B cell (primary cell): ENCODE measurements around the gene PCSK4. TPM values are rescaled to one million over a fixed set of nuclear protein-coding genes. Genes with fewer than 3 reads are reported as not detected.
A peak's percentile ranks its signal among the peaks of the same experiment; 100 is the strongest.

Source experiments
- ATAC-seq: fragments of 200-7000 bp; cut with Tn5 transposase; one replicate; pipeline ENCODE4 v1.10.0; 2021; ENCODE audit warnings: low read depth, mild to moderate bottlenecking, moderate number of reproducible peaks, moderate library complexity
- CTCF ChIA-PET: fragments of 350-600 bp; sonication (Branson Sonifier 250); formaldehyde crosslinking; loops from one replicate; lab custom pipeline; 2021; ENCODE audit warnings: antibody characterized with exemption, inconsistent platforms; lab: Charles Lee
- POLR2A ChIA-PET: fragments of 350-600 bp; sonication (Branson Sonifier 250); formaldehyde crosslinking; loops from one replicate; lab custom pipeline; 2021; ENCODE audit warnings: antibody characterized with exemption; lab: Charles Lee
- DNase-seq: peaks from one replicate; pipeline ENCODE4 v3.0.0; 2013
- H2AFZ ChIP-seq: 2 replicates; pipeline ENCODE4 v1.6.1; 2012; ENCODE audit warnings: mild to moderate bottlenecking, low read depth, low read length; ENCODE audit not compliant: insufficient read depth, poor library complexity, severe bottlenecking
- H3K27ac ChIP-seq, 2 donors: 1 replicate in 1 of 2; 2 replicates in 1 of 2; pipeline ENCODE4 v1.5.1; 2012 to 2013; ENCODE audit warnings: low read length in 2 of 2, mild to moderate bottlenecking in 2 of 2, moderate library complexity in 1 of 2
- H3K27me3 ChIP-seq, 4 experiments: fragments of 200-600 bp in 1 of 4; sonication (generic) in 1 of 4; replicated peaks in 1 of 4; 1 replicate in 2 of 4; 2 replicates in 2 of 4; pipeline versions ENCODE4 v1.6.1 to v1.7.0; 2013 to 2016; ENCODE audit warnings: low read length in 3 of 4, mild to moderate bottlenecking in 2 of 4, mixed read lengths in 1 of 4, moderate library complexity in 1 of 4; ENCODE audit not compliant: insufficient read depth in 4 of 4, control insufficient read depth in 3 of 4; ENCODE audit errors: control extremely low read depth in 1 of 4
- H3K36me3 ChIP-seq, 2 experiments: replicated peaks in 1 of 2; 1 replicate in 1 of 2; 2 replicates in 1 of 2; pipeline versions ENCODE4 v1.6.1 to v1.7.1; 2013; ENCODE audit warnings: low read length in 1 of 2; ENCODE audit not compliant: insufficient read depth in 2 of 2, control insufficient read depth in 1 of 2; ENCODE audit errors: control extremely low read depth in 1 of 2, extremely low read depth in 1 of 2
- H3K4me1 ChIP-seq, 2 donors: fragments of 200-600 bp in 1 of 2; sonication (generic) in 1 of 2; 1 replicate in 1 of 2; 2 replicates in 1 of 2; pipeline versions ENCODE4 v1.5.1 to v1.6.1; 2013 to 2017; ENCODE audit warnings: low read length in 2 of 2; ENCODE audit not compliant: control insufficient read depth in 2 of 2, insufficient read depth in 2 of 2
- H3K4me2 ChIP-seq: replicated peaks from 2 replicates; pipeline ENCODE3; 2012; ENCODE audit warnings: mild to moderate bottlenecking, low read depth, low read length; ENCODE audit not compliant: poor library complexity, severe bottlenecking
- H3K4me3 ChIP-seq, 5 experiments: fragments of 200-600 bp in 1 of 5; sonication (generic) in 1 of 5; 1 replicate in 3 of 5; 2 replicates in 2 of 5; pipeline versions ENCODE4 v1.5.1 to v1.7.0; 2011 to 2016; ENCODE audit warnings: low read length in 4 of 5, mild to moderate bottlenecking in 4 of 5, low read depth in 2 of 5, control low read depth in 1 of 5, moderate library complexity in 1 of 5; ENCODE audit not compliant: insufficient read depth in 1 of 5; ENCODE audit errors: control extremely low read depth in 1 of 5, extremely low read depth in 1 of 5
- H3K79me2 ChIP-seq: fragments of 200-600 bp; sonication (generic); one replicate; pipeline ENCODE4 v1.6.0; 2016; ENCODE audit warnings: low read length; ENCODE audit not compliant: control insufficient read depth, insufficient read depth
- H3K9ac ChIP-seq: fragments of 200-600 bp; sonication (generic); 2 replicates; pipeline ENCODE4 v1.6.1; 2017; ENCODE audit warnings: mild to moderate bottlenecking, low read length, moderate library complexity
- H3K9me3 ChIP-seq, 3 donors: one replicate each; pipeline versions ENCODE4 v1.6.1 to v1.7.1; 2013; ENCODE audit warnings: low read length in 2 of 3; ENCODE audit not compliant: control insufficient read depth in 2 of 3, insufficient read depth in 1 of 3; ENCODE audit errors: control extremely low read depth in 1 of 3
- H4K20me1 ChIP-seq: 2 replicates; pipeline ENCODE4 v1.6.0; 2012; ENCODE audit warnings: mild to moderate bottlenecking, low read length; ENCODE audit not compliant: insufficient read depth, control insufficient read depth, poor library complexity, severe bottlenecking
- H3K27ac Mint-ChIP-seq: one replicate; pipeline ENCODE4 v1.8.0; 2021; ENCODE audit warnings: mixed read lengths
- H3K27me3 Mint-ChIP-seq: one replicate; pipeline ENCODE4 v1.8.0; 2021; ENCODE audit warnings: mixed read lengths
- H3K4me1 Mint-ChIP-seq: one replicate; pipeline ENCODE4 v1.8.0; 2021; ENCODE audit warnings: mixed read lengths
- H3K4me3 Mint-ChIP-seq: one replicate; pipeline ENCODE4 v1.8.0; 2021; ENCODE audit warnings: mixed read lengths
- H3K9me3 Mint-ChIP-seq: one replicate; pipeline ENCODE4 v1.8.0; 2022; ENCODE audit warnings: mixed read lengths; ENCODE audit not compliant: insufficient read depth
- EZH2 ChIP-seq: IDR thresholded peaks from 2 replicates; pipeline ENCODE4 v1.6.1; 2012; ENCODE audit warnings: borderline replicate concordance, low read depth, mild to moderate bottlenecking, moderate library complexity, low read length; ENCODE audit not compliant: insufficient read depth, poor library complexity, severe bottlenecking
- WGBS: methylation state at CpG from one replicate; pipeline ENCODE4 v1.1.5; 2013; ENCODE audit warnings: missing lambda C conversion rate; ENCODE audit not compliant: insufficient coverage; 5-methylcytosine and 5-hydroxymethylcytosine counted together
- intact Hi-C: fragments of 100-400 bp; cut with micrococcal nuclease; formaldehyde crosslinking; loops from one replicate; pipeline ENCODE4 v1.10.0; 2022
- polyA plus RNA-seq: library from polyadenylated mRNA; depleted of rRNA; stranded (reverse); fragments of >200 nt; gene quantifications from 2 replicates; pipeline ENCODE4 v1.2.3, GENCODE V29; 2012
- total RNA-seq, 2 donors: library from RNA; stranded (reverse); fragments of 120-200 nt in 1 of 2; gene quantifications; 1 replicate in 1 of 2; 2 replicates in 1 of 2; pipeline versions ENCODE4 v1.2.3 to v1.2.4, GENCODE V29; 2013 to 2022
- TF ChIP-seq, protein P1 (sequence below): fragments of 200-600 bp; IDR thresholded peaks from one replicate; pipeline ENCODE4 v1.8.0; 2022; ENCODE audit warnings: antibody characterized with exemption, mild to moderate bottlenecking

PCSK4 gene
- total and polyA plus RNA-seq, 2 donors (not counting 1 experiment from before 2014, with no cell fraction given) = 1.1 to 1.3 TPM

DNA sequence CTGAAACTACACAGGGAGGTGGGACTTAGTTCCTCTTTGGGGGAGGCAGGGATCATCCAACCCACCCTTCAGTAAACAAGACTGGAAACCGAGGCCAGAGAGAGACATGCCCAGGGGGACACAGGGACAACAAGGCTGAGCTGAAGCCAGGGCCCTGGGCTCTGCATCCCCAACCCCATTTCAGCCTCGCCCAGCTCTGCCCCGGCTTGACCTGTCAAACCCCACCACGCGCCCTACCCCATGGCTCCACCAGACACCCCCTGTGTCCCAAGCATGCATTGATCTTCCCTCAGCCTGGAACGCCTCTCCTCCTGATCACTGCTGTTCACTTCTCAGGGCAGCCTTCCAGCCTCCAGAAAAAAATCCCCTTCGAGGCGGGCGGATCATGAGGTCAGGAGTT is 42.2 kb downstream of the PCSK4 start:
- Histone ChIP-seq H3K27ac (no peak overlapping the region), H3K4me2 (no peak overlapping the region), H3K9ac (no peak overlapping the region), H3K9me3 (peaks cover 0 to 29% (median 0%) of the 10 kb centered on the region in 3 donors), H4K20me1 (peaks cover 34% of the 10 kb centered on the region), H2AFZ (no peak overlapping the region), H3K4me1 (peaks cover 19 to 33% of the 10 kb centered on the region in 2 donors), H3K4me3 (no peak overlapping the region), H3K79me2 (no peaks in the 10 kb centered on the region), H3K36me3 (no peaks in the 10 kb centered on the region), H3K27me3 (peaks cover 0 to 68% (median 43%) of the 10 kb centered on the region in 4 experiments)
- TF ChIP-seq, protein P1, sequence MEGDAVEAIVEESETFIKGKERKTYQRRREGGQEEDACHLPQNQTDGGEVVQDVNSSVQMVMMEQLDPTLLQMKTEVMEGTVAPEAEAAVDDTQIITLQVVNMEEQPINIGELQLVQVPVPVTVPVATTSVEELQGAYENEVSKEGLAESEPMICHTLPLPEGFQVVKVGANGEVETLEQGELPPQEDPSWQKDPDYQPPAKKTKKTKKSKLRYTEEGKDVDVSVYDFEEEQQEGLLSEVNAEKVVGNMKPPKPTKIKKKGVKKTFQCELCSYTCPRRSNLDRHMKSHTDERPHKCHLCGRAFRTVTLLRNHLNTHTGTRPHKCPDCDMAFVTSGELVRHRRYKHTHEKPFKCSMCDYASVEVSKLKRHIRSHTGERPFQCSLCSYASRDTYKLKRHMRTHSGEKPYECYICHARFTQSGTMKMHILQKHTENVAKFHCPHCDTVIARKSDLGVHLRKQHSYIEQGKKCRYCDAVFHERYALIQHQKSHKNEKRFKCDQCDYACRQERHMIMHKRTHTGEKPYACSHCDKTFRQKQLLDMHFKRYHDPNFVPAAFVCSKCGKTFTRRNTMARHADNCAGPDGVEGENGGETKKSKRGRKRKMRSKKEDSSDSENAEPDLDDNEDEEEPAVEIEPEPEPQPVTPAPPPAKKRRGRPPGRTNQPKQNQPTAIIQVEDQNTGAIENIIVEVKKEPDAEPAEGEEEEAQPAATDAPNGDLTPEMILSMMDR = no peak
- TF ChIP-seq EZH2 = no peak
- H3K4me1 Mint-ChIP-seq = peaks cover 29% of the 10 kb centered on the region
- WGBS = 87% methylated on average over 9 of the region's 9 CpGs
- intact Hi-C loops = no loop called here
- DNase-seq = no peak
- H3K9me3 Mint-ChIP-seq = no peaks in the 10 kb centered on the region
- CTCF ChIA-PET = no interaction called here
- peak overlapping the region; percentile 39 for H3K4me3 Mint-ChIP-seq
- no peak overlapping the region for H3K27ac Mint-ChIP-seq
- ATAC-seq = no peak
- H3K27me3 Mint-ChIP-seq = peaks cover 34% of the 10 kb centered on the region
- POLR2A ChIA-PET = interaction anchor here (0.6 kb wide), 1 partner anchor 32 kb away, joined by 3 read pairs; no protein-coding TSS in a partner anchor

DNA sequence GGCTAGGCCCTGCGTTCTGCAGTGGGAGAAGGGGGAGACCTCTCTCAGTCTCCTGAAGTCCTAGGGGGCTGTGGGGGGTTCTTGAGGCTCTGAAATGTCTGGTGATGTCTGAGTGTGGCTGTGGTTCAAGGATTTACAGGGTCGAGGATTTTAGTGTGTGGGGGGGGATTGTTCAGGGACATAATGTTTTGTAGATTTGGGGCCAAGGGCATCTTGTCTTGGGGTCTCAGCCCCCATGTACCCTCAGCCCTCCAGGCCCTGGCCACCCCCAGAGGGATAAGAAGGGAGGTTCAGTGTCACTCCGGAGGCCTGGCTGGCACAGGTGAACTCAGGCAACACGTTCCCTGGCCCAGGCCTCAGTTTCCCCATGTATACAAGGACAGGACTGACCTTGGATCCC is 42.6 kb downstream of the PCSK4 start:
- peak overlapping the region; percentile 45 for H3K4me3 Mint-ChIP-seq
- H3K9ac ChIP-seq = no peak overlapping the region
- intact Hi-C loops = no loop called here

More for the DNA sequence above, 42.6 kb downstream of the PCSK4 start:
- no peak for DNase-seq
- peak overlapping the region; percentile 37 for H3K27ac Mint-ChIP-seq
- peaks cover 34% of the 10 kb centered on the region for H3K27me3 Mint-ChIP-seq
- no peaks in the 10 kb centered on the region for H3K79me2 ChIP-seq
- 28% methylated on average over 4 of the region's 4 CpGs for WGBS
- ChIA-PET POLR2A (no interaction called here), CTCF (no interaction called here)
- H3K4me1 ChIP-seq = peaks cover 19 to 33% of the 10 kb centered on the region in 2 donors
- H3K9me3 ChIP-seq = peaks cover 0 to 29% (median 0%) of the 10 kb centered on the region in 3 donors
- no peak for TF ChIP-seq EZH2
- TF ChIP-seq, protein P1 = no peak
- ATAC-seq = no peak
- no peak overlapping the region for H3K4me3 ChIP-seq
- H3K4me2 ChIP-seq = no peak overlapping the region
- H3K27ac ChIP-seq = no peak overlapping the region
- H2AFZ ChIP-seq = no peak overlapping the region
- H3K4me1 Mint-ChIP-seq = peaks cover 28% of the 10 kb centered on the region
- peaks cover 36% of the 10 kb centered on the region for H4K20me1 ChIP-seq
- peaks cover 0 to 64% (median 39%) of the 10 kb centered on the region in 4 experiments for H3K27me3 ChIP-seq
- H3K9me3 Mint-ChIP-seq = no peaks in the 10 kb centered on the region
- no peaks in the 10 kb centered on the region for H3K36me3 ChIP-seq
